HFFc6 (cell line): Measurements from ENCODE around the gene RLIM. TPM values are rescaled to one million over a fixed set of nuclear protein-coding genes. Genes with fewer than 3 reads are reported as not detected.

Experiments
- DNase-seq: peaks from one replicate; pipeline ENCODE4 v3.0.0-alpha.2; 2018
- H3K27ac Mint-ChIP-seq: 2 replicates; pipeline ENCODE4 v1.8.0; 2020; ENCODE audit warnings: mild to moderate bottlenecking, mixed read lengths
- H3K27me3 Mint-ChIP-seq: 2 replicates; pipeline ENCODE4 v1.8.0; 2021; ENCODE audit warnings: mild to moderate bottlenecking, moderate library complexity, mixed read lengths; ENCODE audit not compliant: insufficient read depth
- H3K36me3 Mint-ChIP-seq: 2 replicates; pipeline ENCODE4 v1.8.0; 2021; ENCODE audit warnings: low read depth, mixed read lengths
- H3K4me1 Mint-ChIP-seq: 2 replicates; pipeline ENCODE4 v1.8.0; 2020; ENCODE audit warnings: low read depth, mixed read lengths
- H3K4me3 Mint-ChIP-seq: 2 replicates; pipeline ENCODE4 v1.8.0; 2020; ENCODE audit warnings: mild to moderate bottlenecking, moderate library complexity, mixed read lengths
- H3K9me3 Mint-ChIP-seq: 2 replicates; pipeline ENCODE4 v1.8.0; 2020; ENCODE audit warnings: mild to moderate bottlenecking, mixed read lengths
- total RNA-seq, 6 experiments: library from RNA; stranded (reverse); fragmentation: NEBNext Ultra II Directional; extraction: Animal tissue kit (Norgen Biotek cat#: 25700); gene quantifications; 2 replicates in 1 of 6; 3 replicates in 5 of 6; pipeline ENCODE4 v1.2.3, GENCODE V29; 2021
- TF ChIP-seq, protein P1 (sequence below): fragments of 200-600 bp; sonication (generic); IDR thresholded peaks from 2 replicates; pipeline ENCODE4 v1.5.0; 2021; ENCODE audit warnings: antibody characterized with exemption, mild to moderate bottlenecking

RLIM gene
- total RNA-seq, 6 experiments from 2014 or later = 43.9 to 50.0 (median 46.9) TPM

DNA sequence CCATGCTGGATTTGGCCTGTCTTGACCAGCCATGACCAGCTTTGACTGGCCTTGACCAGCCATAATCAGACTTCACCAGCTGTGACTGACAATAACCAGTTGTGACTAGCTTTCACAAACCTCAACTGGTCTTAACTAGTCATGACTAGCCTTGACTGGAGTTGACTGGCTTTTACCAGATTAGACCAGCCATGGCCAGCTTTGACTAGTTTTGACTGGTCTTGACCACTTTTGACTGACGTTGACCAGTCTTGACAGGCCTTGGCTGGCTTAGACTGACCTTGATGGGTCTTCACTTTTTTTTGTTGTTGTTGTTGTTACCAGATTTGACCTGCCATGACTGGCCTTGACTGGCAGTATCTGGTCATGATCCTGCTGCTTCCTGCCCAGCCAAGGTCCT is 67.4 kb downstream of the RLIM start:
- Mint-ChIP-seq H3K27me3 (no peaks in the 10 kb centered on the region), H3K4me3 (no peak overlapping the region), H3K27ac (no peak overlapping the region), H3K4me1 (peaks cover 5% of the 10 kb centered on the region; the same call in 1 of the 2 replicates), H3K9me3 (no peaks in the 10 kb centered on the region), H3K36me3 (no peaks in the 10 kb centered on the region)
- TF ChIP-seq, protein P1, sequence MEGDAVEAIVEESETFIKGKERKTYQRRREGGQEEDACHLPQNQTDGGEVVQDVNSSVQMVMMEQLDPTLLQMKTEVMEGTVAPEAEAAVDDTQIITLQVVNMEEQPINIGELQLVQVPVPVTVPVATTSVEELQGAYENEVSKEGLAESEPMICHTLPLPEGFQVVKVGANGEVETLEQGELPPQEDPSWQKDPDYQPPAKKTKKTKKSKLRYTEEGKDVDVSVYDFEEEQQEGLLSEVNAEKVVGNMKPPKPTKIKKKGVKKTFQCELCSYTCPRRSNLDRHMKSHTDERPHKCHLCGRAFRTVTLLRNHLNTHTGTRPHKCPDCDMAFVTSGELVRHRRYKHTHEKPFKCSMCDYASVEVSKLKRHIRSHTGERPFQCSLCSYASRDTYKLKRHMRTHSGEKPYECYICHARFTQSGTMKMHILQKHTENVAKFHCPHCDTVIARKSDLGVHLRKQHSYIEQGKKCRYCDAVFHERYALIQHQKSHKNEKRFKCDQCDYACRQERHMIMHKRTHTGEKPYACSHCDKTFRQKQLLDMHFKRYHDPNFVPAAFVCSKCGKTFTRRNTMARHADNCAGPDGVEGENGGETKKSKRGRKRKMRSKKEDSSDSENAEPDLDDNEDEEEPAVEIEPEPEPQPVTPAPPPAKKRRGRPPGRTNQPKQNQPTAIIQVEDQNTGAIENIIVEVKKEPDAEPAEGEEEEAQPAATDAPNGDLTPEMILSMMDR = no peak
- no peak for DNase-seq

DNA sequence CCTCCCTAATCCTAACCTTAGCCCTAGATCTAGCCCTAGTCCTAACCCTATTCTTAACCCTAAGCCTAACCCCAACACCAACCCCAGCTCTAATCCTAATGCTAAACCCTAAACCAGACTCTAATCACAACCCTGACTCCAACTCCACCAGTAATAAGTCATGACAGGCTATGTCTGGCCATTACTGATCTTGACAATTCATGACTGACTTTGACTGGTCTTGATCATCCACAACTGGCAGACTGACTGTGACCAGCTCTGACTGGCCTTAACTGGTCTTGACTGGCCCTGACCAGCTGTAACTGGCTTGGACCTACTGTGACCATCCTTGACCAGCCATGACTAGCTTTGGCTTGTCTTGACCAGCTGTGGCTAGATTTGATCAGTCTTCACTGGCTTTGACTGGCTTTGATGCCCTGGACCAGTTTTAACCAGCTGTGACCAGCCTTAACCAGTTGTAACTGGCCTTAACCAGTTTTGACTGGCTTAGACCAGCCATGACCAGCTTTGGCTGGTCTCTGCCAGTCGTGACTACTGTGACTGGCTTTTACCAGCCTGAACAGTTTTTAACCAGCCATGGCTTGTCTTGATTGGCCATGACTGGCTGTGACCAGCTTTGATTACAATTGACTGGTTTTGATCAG is 68.4 kb downstream of the RLIM start:
- TF ChIP-seq, protein P1 = no peak
- no peak for DNase-seq
- no peaks in the 10 kb centered on the region for H3K9me3 Mint-ChIP-seq
- H3K4me1 Mint-ChIP-seq = peaks cover 5% of the 10 kb centered on the region; the same call in 1 of the 2 replicates
- H3K4me3 Mint-ChIP-seq = no peak overlapping the region
- no peaks in the 10 kb centered on the region for H3K36me3 Mint-ChIP-seq
- no peaks in the 10 kb centered on the region for H3K27me3 Mint-ChIP-seq
- no peak overlapping the region for H3K27ac Mint-ChIP-seq

DNA sequence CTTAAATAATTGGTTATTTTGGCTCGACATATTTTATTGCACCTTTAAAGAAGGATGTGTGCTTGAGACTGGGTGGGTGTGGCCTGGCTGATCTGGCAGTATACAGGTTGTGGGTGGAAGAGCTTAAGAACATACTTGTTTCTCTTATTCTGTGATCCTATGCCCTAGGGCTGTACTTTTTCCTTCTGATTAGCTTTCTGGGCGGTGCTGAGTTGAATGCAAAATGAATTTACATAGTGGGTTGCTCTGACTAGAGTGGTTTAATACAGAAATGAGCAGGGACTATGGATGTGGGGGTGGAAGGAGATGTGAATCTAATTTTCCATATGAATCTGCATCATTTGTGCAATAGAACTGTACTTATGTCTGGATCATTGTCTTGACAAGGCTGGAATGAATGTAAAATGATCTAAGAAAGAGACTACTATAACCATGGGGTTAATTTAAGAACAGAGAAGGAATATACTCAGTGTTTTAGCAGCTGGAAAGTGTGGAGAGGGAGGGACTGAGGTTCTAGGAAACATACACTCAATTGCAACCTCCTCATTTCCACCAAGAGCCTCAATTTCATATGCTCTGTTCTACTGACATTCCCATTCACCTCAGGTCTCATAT is 73.7 kb downstream of the RLIM start:
- DNase-seq = no peak
- H3K36me3 Mint-ChIP-seq = no peaks in the 10 kb centered on the region
- H3K27ac Mint-ChIP-seq = no peak overlapping the region
- H3K9me3 Mint-ChIP-seq = no peaks in the 10 kb centered on the region
- peaks cover 5% of the 10 kb centered on the region for H3K27me3 Mint-ChIP-seq
- no peak overlapping the region for H3K4me3 Mint-ChIP-seq
- TF ChIP-seq, protein P1 = no peak
- H3K4me1 Mint-ChIP-seq = peaks cover 9% of the 10 kb centered on the region

DNA sequence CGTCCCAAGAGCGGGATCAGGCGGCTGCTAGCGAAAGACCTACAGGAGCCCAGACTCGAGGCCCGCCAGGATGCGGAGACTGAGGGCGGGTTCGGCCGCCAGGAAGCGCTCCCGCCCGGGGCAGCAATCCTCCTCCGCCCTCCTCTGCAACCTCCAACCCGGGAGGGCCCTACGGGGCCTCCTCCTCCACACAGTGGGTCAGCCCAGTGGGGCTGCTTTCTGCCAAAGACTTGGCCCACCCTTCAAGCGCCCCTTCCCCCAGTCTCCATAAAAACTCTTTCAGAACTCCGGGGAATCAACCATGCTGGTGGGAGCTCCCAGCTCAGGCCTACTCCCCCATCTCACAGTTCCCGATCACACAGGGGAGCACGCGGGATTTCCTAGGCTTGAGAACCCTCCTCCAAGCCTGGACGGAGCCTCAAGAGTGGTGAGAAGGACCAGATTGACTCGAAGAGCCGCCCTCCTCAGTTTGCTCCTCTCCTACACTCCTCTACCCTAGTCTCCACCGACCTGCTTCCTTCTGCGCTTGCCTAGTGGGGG is 77.5 kb downstream of the RLIM start:
- Mint-ChIP-seq H3K9me3 (no peaks in the 10 kb centered on the region), H3K27me3 (peaks cover 5% of the 10 kb centered on the region), H3K4me3 (peak overlapping the region; percentile 83), H3K27ac (peak overlapping the region; percentile 86), H3K36me3 (peaks cover 4% of the 10 kb centered on the region; the same call in 1 of the 2 replicates), H3K4me1 (peaks cover 33% of the 10 kb centered on the region)
- peak; percentile 9 for DNase-seq
- TF ChIP-seq, protein P1 = no peak

DNA sequence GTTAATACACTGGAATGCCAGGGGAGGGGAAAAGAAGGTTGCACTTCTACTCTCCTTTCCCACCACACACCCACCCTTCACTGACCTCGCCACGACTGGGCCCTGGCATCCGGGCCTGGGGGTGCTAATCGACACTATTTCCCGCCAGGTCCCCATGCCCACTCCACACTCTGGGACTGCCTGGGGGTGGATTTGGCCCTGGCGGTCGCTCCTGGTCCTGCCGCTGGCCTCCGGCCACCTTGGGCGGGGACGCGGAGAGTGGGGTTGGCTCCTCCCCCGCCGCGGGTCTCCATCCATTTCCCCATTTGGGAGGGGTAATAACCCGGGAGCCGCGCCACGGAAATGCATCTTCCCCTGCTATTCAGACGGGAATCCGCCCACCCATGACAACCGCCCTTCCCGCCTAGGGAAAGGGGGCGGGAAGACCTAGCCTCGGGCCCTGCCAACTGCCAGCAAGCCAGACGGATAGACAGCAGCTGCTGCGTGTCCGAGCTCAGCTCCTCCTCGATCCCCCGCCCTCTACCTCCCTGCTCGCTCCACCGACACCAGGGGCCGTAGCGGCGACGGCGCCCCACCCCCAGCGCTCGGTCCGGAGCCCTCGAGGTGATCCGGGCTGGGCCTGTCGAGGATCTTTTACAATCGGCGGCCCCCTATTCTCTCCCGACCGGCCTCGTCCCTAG is 78.1 kb downstream of the RLIM start:
- peaks cover 9% of the 10 kb centered on the region for H3K36me3 Mint-ChIP-seq
- peak overlapping the region; percentile 86 for H3K27ac Mint-ChIP-seq
- TF ChIP-seq, protein P1 = peak; percentile 64

More for the DNA sequence above, 78.1 kb downstream of the RLIM start:
- Mint-ChIP-seq H3K27me3 (peaks cover 5% of the 10 kb centered on the region), H3K9me3 (no peaks in the 10 kb centered on the region), H3K4me3 (peak overlapping the region; percentile 83), H3K4me1 (peaks cover 33% of the 10 kb centered on the region)
- DNase-seq = peak; percentile 73
